ENCODE results near the gene KLF6. TPM values are rescaled to one million over a fixed set of nuclear protein-coding genes. Genes with fewer than 3 reads are reported as not detected.

Gene KLF6
- total and polyA plus RNA-seq, 9 of the 15 experiments (the other 6 are each of a cell fraction or from before 2014, with no cell fraction given), result 3.2 to 23.9 (median 8.0) TPM

GRCh38 chr10:3786295-3787015 is 1.4 kb upstream of the KLF6 start (continued):
- TF ChIP-seq ELF4 (CRISPR knock-in tag; IDR thresholded peaks at IDR 0.05) (0 out of 2 replicates have a peak, but pooled peaks have one; percentile 17), PCBP2 (IDR thresholded peaks at IDR 0.05; ENCODE audit: low read depth, low read length, poor library complexity, severe bottlenecking) (no peak), MYC (IDR thresholded peaks at IDR 0.05; ENCODE audit: low read depth, low read length) (no peak), MYC (CRISPR knock-in tag; IDR thresholded peaks at IDR 0.05; ENCODE audit: borderline replicate concordance, low read depth) (peak; percentile 53; the same call in 1 of the 2 replicates), HOMEZ (CRISPR knock-in tag; IDR thresholded peaks at IDR 0.05) (no peak), C11orf30 (IDR thresholded peaks at IDR 0.05; ENCODE audit: low read depth) (no peak), CSDE1 (IDR thresholded peaks at IDR 0.05) (peak in 1 of 2 experiments; percentile 55; a peak in 1 of 4 replicates), EHMT2 (IDR thresholded peaks at IDR 0.05) (no peak), ZNF780A (CRISPR knock-in tag; IDR thresholded peaks at IDR 0.05) (no peak), KAT7 (CRISPR knock-in tag; IDR thresholded peaks at IDR 0.05; ENCODE audit: borderline replicate concordance) (no peak), ZNF143 (CRISPR knock-in tag; IDR thresholded peaks at IDR 0.05) (no peak), ZNF717 (CRISPR knock-in tag; IDR thresholded peaks at IDR 0.05) (no peak), MLLT1 (IDR thresholded peaks at IDR 0.05) (peak in 1 of 2 experiments; percentile 36; a peak in 2 of 4 replicates), ZC3H4 (CRISPR knock-in tag; IDR thresholded peaks at IDR 0.05; ENCODE audit: borderline replicate concordance) (peak; percentile 97; the same call in 1 of the 2 replicates), POLR2G (IDR thresholded peaks at IDR 0.05; ENCODE audit: low read depth, low read length) (peak; percentile 75), PKNOX1 (IDR thresholded peaks at IDR 0.05) (0 out of 2 replicates have a peak, but pooled peaks have one; percentile 18), PRMT5 (CRISPR knock-in tag; IDR thresholded peaks at IDR 0.05) (no peak), FOXJ3 (CRISPR knock-in tag; IDR thresholded peaks at IDR 0.05) (no peak), IFI16 (CRISPR knock-in tag; IDR thresholded peaks at IDR 0.05) (no peak), MEF2A (IDR thresholded peaks at IDR 0.05; ENCODE audit: control insufficient read depth, low read depth, low read length) (no peak), WHSC1 (IDR thresholded peaks at IDR 0.05; ENCODE audit: low read length) (no peak), E2F3 (CRISPR knock-in tag; IDR thresholded peaks at IDR 0.05) (no peak), POLR2AphosphoS5 (IDR thresholded peaks at IDR 0.05; ENCODE audit: control insufficient read depth, insufficient read depth, low read depth, low read length) (no peak), BRCA1 (IDR thresholded peaks at IDR 0.05) (no peak), BRCA1 (CRISPR knock-in tag; IDR thresholded peaks at IDR 0.05) (0 out of 2 replicates have a peak, but pooled peaks have one; percentile 63), CREBBP (IDR thresholded peaks at IDR 0.05; ENCODE audit: low read depth, low read length) (no peak)

Data from K562 (cell line).